Liver (tissue), 3 donors: ENCODE results near the gene ALG9.

Experiments used
- FOXA2 ChIP-seq: IDR thresholded peaks from 2 replicates; pipeline ENCODE4 v1.6.1; 2016; ENCODE audit warnings: antibody characterized with exemption
- GABPA ChIP-seq, 2 donors: IDR thresholded peaks in 1 of 2; conservative IDR thresholded peaks in 1 of 2; 2 replicates each; pipeline ENCODE4 v1.6.1; 2016; ENCODE audit warnings: antibody characterized with exemption in 2 of 2, mild to moderate bottlenecking in 1 of 2, moderate library complexity in 1 of 2
- NR2F2 ChIP-seq: IDR thresholded peaks from 2 replicates; pipeline ENCODE4 v1.6.1; 2016; ENCODE audit warnings: antibody characterized with exemption
- TAF1 ChIP-seq: conservative IDR thresholded peaks from 2 replicates; pipeline ENCODE4 v1.6.1; 2016; ENCODE audit warnings: antibody characterized with exemption, mild to moderate bottlenecking
- TF ChIP-seq, protein P1 (sequence below): fragments of 150-350 bp; IDR thresholded peaks from 2 replicates; pipeline ENCODE4 v1.5.1; 2017; ENCODE audit warnings: improper control_type of control experiment, low read depth, low read length; ENCODE audit not compliant: missing input control
- TF ChIP-seq, protein P2 (sequence below): IDR thresholded peaks from 2 replicates; pipeline ENCODE4 v1.6.1; 2016; ENCODE audit warnings: antibody characterized with exemption
- donor health status: healthy.
- donor health status: healthy.

DNA sequence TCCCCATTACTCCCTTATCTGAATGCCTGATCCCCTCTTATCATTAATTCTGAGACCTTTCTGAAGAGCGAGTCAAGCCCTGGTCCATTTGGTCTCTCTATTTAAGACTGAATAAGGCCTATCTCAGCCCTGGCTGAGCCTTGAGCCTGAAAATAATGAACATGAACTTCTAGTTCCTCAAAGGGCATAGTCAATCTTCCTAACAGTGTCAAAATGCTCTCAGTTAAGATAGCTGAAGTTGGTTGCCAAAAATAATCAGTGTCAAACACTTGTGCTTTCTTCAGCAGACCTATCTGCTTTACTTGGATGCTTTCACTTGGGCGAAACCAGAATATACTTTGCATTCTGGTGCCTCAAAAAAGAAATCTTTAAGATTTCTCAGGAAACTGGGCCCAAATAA, 62.5 kb downstream of the ALG9 start:
- no peak for TF ChIP-seq GABPA (IDR thresholded peaks at IDR 0.05 in 1 of 2, conservative IDR thresholded peaks at IDR 0.05 in 1 of 2)
- TF ChIP-seq, protein P1, sequence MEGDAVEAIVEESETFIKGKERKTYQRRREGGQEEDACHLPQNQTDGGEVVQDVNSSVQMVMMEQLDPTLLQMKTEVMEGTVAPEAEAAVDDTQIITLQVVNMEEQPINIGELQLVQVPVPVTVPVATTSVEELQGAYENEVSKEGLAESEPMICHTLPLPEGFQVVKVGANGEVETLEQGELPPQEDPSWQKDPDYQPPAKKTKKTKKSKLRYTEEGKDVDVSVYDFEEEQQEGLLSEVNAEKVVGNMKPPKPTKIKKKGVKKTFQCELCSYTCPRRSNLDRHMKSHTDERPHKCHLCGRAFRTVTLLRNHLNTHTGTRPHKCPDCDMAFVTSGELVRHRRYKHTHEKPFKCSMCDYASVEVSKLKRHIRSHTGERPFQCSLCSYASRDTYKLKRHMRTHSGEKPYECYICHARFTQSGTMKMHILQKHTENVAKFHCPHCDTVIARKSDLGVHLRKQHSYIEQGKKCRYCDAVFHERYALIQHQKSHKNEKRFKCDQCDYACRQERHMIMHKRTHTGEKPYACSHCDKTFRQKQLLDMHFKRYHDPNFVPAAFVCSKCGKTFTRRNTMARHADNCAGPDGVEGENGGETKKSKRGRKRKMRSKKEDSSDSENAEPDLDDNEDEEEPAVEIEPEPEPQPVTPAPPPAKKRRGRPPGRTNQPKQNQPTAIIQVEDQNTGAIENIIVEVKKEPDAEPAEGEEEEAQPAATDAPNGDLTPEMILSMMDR, result no peak
- no peak for TF ChIP-seq TAF1
- TF ChIP-seq, protein P2, sequence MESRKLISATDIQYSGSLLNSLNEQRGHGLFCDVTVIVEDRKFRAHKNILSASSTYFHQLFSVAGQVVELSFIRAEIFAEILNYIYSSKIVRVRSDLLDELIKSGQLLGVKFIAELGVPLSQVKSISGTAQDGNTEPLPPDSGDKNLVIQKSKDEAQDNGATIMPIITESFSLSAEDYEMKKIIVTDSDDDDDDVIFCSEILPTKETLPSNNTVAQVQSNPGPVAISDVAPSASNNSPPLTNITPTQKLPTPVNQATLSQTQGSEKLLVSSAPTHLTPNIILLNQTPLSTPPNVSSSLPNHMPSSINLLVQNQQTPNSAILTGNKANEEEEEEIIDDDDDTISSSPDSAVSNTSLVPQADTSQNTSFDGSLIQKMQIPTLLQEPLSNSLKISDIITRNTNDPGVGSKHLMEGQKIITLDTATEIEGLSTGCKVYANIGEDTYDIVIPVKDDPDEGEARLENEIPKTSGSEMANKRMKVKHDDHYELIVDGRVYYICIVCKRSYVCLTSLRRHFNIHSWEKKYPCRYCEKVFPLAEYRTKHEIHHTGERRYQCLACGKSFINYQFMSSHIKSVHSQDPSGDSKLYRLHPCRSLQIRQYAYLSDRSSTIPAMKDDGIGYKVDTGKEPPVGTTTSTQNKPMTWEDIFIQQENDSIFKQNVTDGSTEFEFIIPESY, result no peak
- TF ChIP-seq NR2F2, result no peak
- TF ChIP-seq FOXA2, result no peak
